ENCODE results near the gene CLMP.

DNA sequence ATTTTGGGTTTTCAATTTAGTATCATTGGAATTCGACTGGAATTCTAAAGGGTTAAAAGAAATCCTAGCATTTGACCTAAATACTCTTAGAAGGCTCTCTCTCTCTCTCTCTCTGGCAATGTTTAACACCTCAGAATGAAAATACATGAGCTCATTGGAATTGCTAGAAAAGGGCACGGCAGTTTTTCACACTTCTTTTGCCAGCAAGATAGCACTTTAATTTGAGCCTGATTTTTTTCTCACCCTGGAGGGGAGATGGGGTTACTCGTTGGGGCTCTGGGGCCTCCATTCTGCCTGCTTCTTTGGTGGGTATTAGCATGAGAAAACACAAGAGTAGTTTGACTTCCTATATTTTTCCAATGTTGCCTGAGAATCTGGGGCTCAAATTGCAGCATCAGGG, 22.8 kb upstream of the CLMP start:
- TF ChIP-seq, protein P1, sequence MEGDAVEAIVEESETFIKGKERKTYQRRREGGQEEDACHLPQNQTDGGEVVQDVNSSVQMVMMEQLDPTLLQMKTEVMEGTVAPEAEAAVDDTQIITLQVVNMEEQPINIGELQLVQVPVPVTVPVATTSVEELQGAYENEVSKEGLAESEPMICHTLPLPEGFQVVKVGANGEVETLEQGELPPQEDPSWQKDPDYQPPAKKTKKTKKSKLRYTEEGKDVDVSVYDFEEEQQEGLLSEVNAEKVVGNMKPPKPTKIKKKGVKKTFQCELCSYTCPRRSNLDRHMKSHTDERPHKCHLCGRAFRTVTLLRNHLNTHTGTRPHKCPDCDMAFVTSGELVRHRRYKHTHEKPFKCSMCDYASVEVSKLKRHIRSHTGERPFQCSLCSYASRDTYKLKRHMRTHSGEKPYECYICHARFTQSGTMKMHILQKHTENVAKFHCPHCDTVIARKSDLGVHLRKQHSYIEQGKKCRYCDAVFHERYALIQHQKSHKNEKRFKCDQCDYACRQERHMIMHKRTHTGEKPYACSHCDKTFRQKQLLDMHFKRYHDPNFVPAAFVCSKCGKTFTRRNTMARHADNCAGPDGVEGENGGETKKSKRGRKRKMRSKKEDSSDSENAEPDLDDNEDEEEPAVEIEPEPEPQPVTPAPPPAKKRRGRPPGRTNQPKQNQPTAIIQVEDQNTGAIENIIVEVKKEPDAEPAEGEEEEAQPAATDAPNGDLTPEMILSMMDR (IDR thresholded peaks at IDR 0.05): no peak
- TF ChIP-seq EZH2 (IDR thresholded peaks at IDR 0.05; ENCODE audit: borderline replicate concordance, insufficient read depth, low read depth, low read length, poor library complexity, severe bottlenecking): no peak

All from B cell (primary cell).